H9 (cell line): ENCODE data around the gene SYT3. TPM values are rescaled to one million over a fixed set of nuclear protein-coding genes. Genes with fewer than 3 reads are reported as not detected.

Source experiments
- DNase-seq: peaks from one replicate; pipeline ENCODE4 v3.0.0-alpha.2; 2017
- H2AFZ ChIP-seq: one replicate; pipeline ENCODE4 v1.6.1; 2013; ENCODE audit warnings: mild to moderate bottlenecking, low read length, control low read depth, moderate library complexity
- H2AK5ac ChIP-seq: 2 replicates; pipeline ENCODE4 v1.6.1; 2013; ENCODE audit warnings: low read length, control low read depth, mixed read lengths; ENCODE audit not compliant: insufficient read length
- H2BK120ac ChIP-seq: one replicate; pipeline ENCODE4 v1.6.1; 2013; ENCODE audit warnings: low read depth, mild to moderate bottlenecking, low read length, control low read depth, inconsistent platforms; ENCODE audit not compliant: poor library complexity, severe bottlenecking
- H2BK12ac ChIP-seq: 2 replicates; pipeline ENCODE4 v1.6.1; 2013; ENCODE audit warnings: low read length, control low read depth, mixed read lengths, low read depth; ENCODE audit not compliant: insufficient read length
- H2BK15ac ChIP-seq: 2 replicates; pipeline ENCODE4 v1.6.1; 2013; ENCODE audit warnings: low read depth, low read length, control low read depth
- H2BK20ac ChIP-seq: one replicate; pipeline ENCODE4 v1.6.1; 2013; ENCODE audit warnings: low read depth, mild to moderate bottlenecking, low read length, control low read depth, inconsistent platforms; ENCODE audit not compliant: poor library complexity, severe bottlenecking
- H2BK5ac ChIP-seq: 2 replicates; pipeline ENCODE4 v1.6.1; 2013; ENCODE audit warnings: low read length, control low read depth, mixed read lengths; ENCODE audit not compliant: insufficient read length
- H3K14ac ChIP-seq: 2 replicates; pipeline ENCODE4 v1.6.1; 2013; ENCODE audit warnings: low read length, control low read depth; ENCODE audit not compliant: insufficient read depth
- H3K18ac ChIP-seq: 2 replicates; pipeline ENCODE4 v1.6.1; 2013; ENCODE audit warnings: low read depth, mild to moderate bottlenecking, mixed read lengths, low read length, control low read depth; ENCODE audit not compliant: insufficient read length
- H3K23ac ChIP-seq: 2 replicates; pipeline ENCODE4 v1.6.1; 2013; ENCODE audit warnings: low read length, control low read depth, mixed read lengths, low read depth; ENCODE audit not compliant: insufficient read length
- H3K23me2 ChIP-seq: 2 replicates; pipeline ENCODE4 v1.6.1; 2013; ENCODE audit warnings: low read depth, mild to moderate bottlenecking, mixed read lengths, low read length, control low read depth; ENCODE audit not compliant: insufficient read length, poor library complexity, severe bottlenecking
- H3K27ac ChIP-seq: 2 replicates; pipeline ENCODE4 v1.5.1; 2013; ENCODE audit warnings: low read length, control low read depth, mixed read lengths, low read depth; ENCODE audit not compliant: insufficient read length
- H3K27me3 ChIP-seq: 2 replicates; pipeline ENCODE4 v1.6.1; 2013; ENCODE audit warnings: low read length, control low read depth, inconsistent platforms; ENCODE audit not compliant: insufficient read depth
- H3K4ac ChIP-seq: 2 replicates; pipeline ENCODE4 v1.6.1; 2013; ENCODE audit warnings: low read depth, mild to moderate bottlenecking, control low read depth, inconsistent platforms, low read length, moderate library complexity
- H3K4me1 ChIP-seq: 2 replicates; pipeline ENCODE4 v1.6.1; 2013; ENCODE audit warnings: low read length, control low read depth, inconsistent platforms; ENCODE audit not compliant: insufficient read depth
- H3K4me2 ChIP-seq: 2 replicates; pipeline ENCODE4 v1.6.1; 2013; ENCODE audit warnings: low read length, control low read depth, mixed read lengths; ENCODE audit not compliant: insufficient read length, insufficient read depth
- H3K56ac ChIP-seq: 2 replicates; pipeline ENCODE4 v1.6.1; 2013; ENCODE audit warnings: low read depth, mild to moderate bottlenecking, mixed read lengths, low read length, control low read depth; ENCODE audit not compliant: insufficient read length
- H3K79me1 ChIP-seq: 2 replicates; pipeline ENCODE4 v1.6.1; 2013; ENCODE audit warnings: low read depth, mild to moderate bottlenecking, moderate library complexity, low read length, control low read depth, inconsistent platforms; ENCODE audit not compliant: insufficient read depth, poor library complexity, severe bottlenecking
- H3K79me2 ChIP-seq: 2 replicates; pipeline ENCODE4 v1.6.1; 2013; ENCODE audit warnings: low read length, control low read depth, inconsistent platforms; ENCODE audit not compliant: insufficient read depth
- H3K9ac ChIP-seq: 2 replicates; pipeline ENCODE4 v1.6.1; 2013; ENCODE audit warnings: low read length, control low read depth, mixed read lengths; ENCODE audit not compliant: insufficient read length; ENCODE audit errors: extremely low read depth
- H3K9me3 ChIP-seq: one replicate; pipeline ENCODE4 v1.6.1; 2013; ENCODE audit warnings: low read depth, low read length, inconsistent platforms; ENCODE audit not compliant: control insufficient read depth
- H3T11ph ChIP-seq: one replicate; pipeline ENCODE4 v1.6.1; 2013; ENCODE audit warnings: mild to moderate bottlenecking, low read length, control low read depth, inconsistent platforms
- H4K20me1 ChIP-seq: one replicate; pipeline ENCODE4 v1.6.1; 2013; ENCODE audit not compliant: control insufficient read depth, insufficient read length, insufficient read depth
- H4K5ac ChIP-seq: 2 replicates; pipeline ENCODE4 v1.6.1; 2013; ENCODE audit warnings: low read depth, mild to moderate bottlenecking, mixed read lengths, low read length, control low read depth; ENCODE audit not compliant: insufficient read length
- H4K8ac ChIP-seq: replicated peaks from 2 replicates; pipeline ENCODE4 v1.6.1; 2013; ENCODE audit warnings: low read length, control low read depth, mixed read lengths, low read depth; ENCODE audit not compliant: insufficient read length
- H4K91ac ChIP-seq: 2 replicates; pipeline ENCODE4 v1.6.1; 2013; ENCODE audit warnings: low read depth, mild to moderate bottlenecking, moderate library complexity, mixed read lengths, low read length, control low read depth; ENCODE audit not compliant: insufficient read length
- H3K27ac Mint-ChIP-seq, 3 experiments: 2 replicates in 2 of 3; 3 replicates in 1 of 3; pipeline ENCODE4 v1.8.0; 2020 to 2021; ENCODE audit warnings: mixed read lengths in 3 of 3, mild to moderate bottlenecking in 1 of 3, moderate library complexity in 1 of 3
- H3K27me3 Mint-ChIP-seq: 2 replicates; pipeline ENCODE4 v1.8.0; 2021; ENCODE audit warnings: low read depth, mild to moderate bottlenecking, moderate library complexity, mixed read lengths
- H3K36me3 Mint-ChIP-seq, 3 experiments: 2 replicates in 2 of 3; 3 replicates in 1 of 3; pipeline ENCODE4 v1.8.0; 2020 to 2021; ENCODE audit warnings: low read depth in 3 of 3, mixed read lengths in 3 of 3; ENCODE audit not compliant: insufficient read depth in 1 of 3
- H3K4me1 Mint-ChIP-seq, 2 experiments: 2 replicates each; pipeline ENCODE4 v1.8.0; 2020; ENCODE audit warnings: mixed read lengths in 2 of 2
- H3K4me3 Mint-ChIP-seq, 2 experiments: 2 replicates in 1 of 2; 3 replicates in 1 of 2; pipeline ENCODE4 v1.8.0; 2020 to 2021; ENCODE audit warnings: mild to moderate bottlenecking in 2 of 2, mixed read lengths in 2 of 2, moderate library complexity in 1 of 2
- H3K9me3 Mint-ChIP-seq, 2 experiments: 2 replicates in 1 of 2; 3 replicates in 1 of 2; pipeline ENCODE4 v1.8.0; 2020; ENCODE audit warnings: mild to moderate bottlenecking in 2 of 2, mixed read lengths in 2 of 2, moderate library complexity in 1 of 2
- WGBS: extraction: QIAGEN DNeasy Blood & Tissue Kit; methylation state at CpG from one replicate; pipeline ENCODE4 v1.1.7; 2013; ENCODE audit warnings: missing lambda C conversion rate, low lambda C conversion rate, mixed read lengths; ENCODE audit not compliant: insufficient read length; ENCODE audit errors: extremely low coverage; 5-methylcytosine and 5-hydroxymethylcytosine counted together
- total RNA-seq: library from RNA; stranded (reverse); gene quantifications from 2 replicates; pipeline ENCODE4 v1.2.1, GENCODE V29; 2021
- TF ChIP-seq, protein P1 (sequence below): fragments of 200-600 bp; sonication (generic); conservative IDR thresholded peaks from 3 replicates; pipeline ENCODE4 v1.8.0; 2021; ENCODE audit warnings: antibody characterized with exemption, mild to moderate bottlenecking

Gene SYT3
- total RNA-seq, 1 experiment from 2014 or later, result 3.1 TPM

DNA sequence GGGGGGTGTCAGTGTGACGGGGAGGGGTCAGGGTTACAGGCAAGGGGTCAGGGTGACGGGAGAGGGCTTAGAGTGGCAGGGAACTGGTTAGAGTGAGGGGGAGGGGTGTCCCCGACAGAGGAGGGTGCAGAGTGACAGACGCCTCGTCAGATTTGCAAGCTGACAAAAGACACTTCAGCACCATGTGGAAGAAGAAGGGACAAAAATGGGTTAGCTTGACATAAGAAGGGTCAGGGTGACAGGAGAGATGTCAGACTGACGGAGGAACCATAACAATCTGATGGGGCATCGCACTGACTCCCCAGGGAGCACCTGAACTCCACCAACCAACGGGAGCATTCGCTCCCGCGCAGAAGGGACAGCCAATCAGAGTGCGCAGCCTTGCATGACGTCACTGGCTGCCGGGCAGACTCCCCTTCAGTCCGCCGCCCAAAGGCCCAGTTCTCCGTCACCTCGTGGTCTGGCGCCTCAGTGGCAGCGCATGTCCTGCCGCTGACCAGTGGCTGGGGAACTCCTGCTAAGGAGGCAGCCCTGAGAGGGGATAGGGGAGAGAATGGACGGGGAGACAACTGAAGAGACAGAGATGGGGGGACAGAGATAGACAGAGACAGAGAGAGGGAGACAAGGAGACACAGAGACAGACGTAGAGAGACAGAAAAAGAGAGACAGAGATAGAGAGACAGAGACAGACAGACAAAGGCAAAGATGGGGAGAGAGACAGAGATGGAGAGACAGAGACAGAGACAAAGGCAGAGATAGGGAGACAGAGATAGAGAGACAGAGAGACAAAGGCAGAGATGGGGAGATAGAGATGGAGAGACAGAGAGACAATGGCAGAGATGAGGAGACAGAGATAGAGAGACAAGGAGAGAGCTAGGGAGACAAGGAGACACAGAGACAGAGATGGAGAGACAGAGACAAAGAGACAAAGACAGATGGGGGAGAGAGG lies 39.8 kb upstream of the SYT3 start:
- H3T11ph ChIP-seq, result no peak overlapping the region
- no peaks in the 10 kb centered on the region for H3K79me1 ChIP-seq
- Mint-ChIP-seq H3K4me1 (peaks cover 13 to 20% of the 10 kb centered on the region in 2 experiments), H3K9me3 (peaks cover 3 to 15% of the 10 kb centered on the region in 2 experiments; a peak in 3 of 5 replicates), H3K27me3 (peaks cover 87% of the 10 kb centered on the region), H3K27ac (no peak overlapping the region), H3K4me3 (peak overlapping the region; percentile 10 to 70; a peak in 4 of 5 replicates), H3K36me3 (peaks cover 0 to 2% (median 0%) of the 10 kb centered on the region in 3 experiments; a peak in 1 of 7 replicates)
- H3K79me2 ChIP-seq, result no peaks in the 10 kb centered on the region
- H3K9ac ChIP-seq, result no peak overlapping the region
- H3K27me3 ChIP-seq, result peaks cover 11% of the 10 kb centered on the region
- H3K27ac ChIP-seq, result no peak overlapping the region
- no peak overlapping the region for H4K8ac ChIP-seq
- TF ChIP-seq, protein P1, sequence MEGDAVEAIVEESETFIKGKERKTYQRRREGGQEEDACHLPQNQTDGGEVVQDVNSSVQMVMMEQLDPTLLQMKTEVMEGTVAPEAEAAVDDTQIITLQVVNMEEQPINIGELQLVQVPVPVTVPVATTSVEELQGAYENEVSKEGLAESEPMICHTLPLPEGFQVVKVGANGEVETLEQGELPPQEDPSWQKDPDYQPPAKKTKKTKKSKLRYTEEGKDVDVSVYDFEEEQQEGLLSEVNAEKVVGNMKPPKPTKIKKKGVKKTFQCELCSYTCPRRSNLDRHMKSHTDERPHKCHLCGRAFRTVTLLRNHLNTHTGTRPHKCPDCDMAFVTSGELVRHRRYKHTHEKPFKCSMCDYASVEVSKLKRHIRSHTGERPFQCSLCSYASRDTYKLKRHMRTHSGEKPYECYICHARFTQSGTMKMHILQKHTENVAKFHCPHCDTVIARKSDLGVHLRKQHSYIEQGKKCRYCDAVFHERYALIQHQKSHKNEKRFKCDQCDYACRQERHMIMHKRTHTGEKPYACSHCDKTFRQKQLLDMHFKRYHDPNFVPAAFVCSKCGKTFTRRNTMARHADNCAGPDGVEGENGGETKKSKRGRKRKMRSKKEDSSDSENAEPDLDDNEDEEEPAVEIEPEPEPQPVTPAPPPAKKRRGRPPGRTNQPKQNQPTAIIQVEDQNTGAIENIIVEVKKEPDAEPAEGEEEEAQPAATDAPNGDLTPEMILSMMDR, result no peak
- no peak overlapping the region for H2BK120ac ChIP-seq
- no peak overlapping the region for H2BK5ac ChIP-seq
- H4K5ac ChIP-seq, result no peak overlapping the region
- no CpG with 5 or more reads among the region's 23 CpGs for WGBS
- H2AFZ ChIP-seq, result no peak overlapping the region
- H4K20me1 ChIP-seq, result no peaks in the 10 kb centered on the region
- H3K4me2 ChIP-seq, result peak overlapping the region; percentile 1
- peaks cover 3% of the 10 kb centered on the region for H3K23me2 ChIP-seq
- H2BK15ac ChIP-seq, result no peak overlapping the region
- H2AK5ac ChIP-seq, result no peak overlapping the region
- no peak overlapping the region for H2BK20ac ChIP-seq
- no peak overlapping the region for H2BK12ac ChIP-seq
- no peak overlapping the region for H3K14ac ChIP-seq
- no peak overlapping the region for H3K4ac ChIP-seq
- peaks cover 8% of the 10 kb centered on the region; the same call in 1 of the 2 replicates for H3K4me1 ChIP-seq
- no peak overlapping the region for H3K56ac ChIP-seq
- H4K91ac ChIP-seq, result no peak overlapping the region
- peak; percentile 86 for DNase-seq
- H3K18ac ChIP-seq, result no peak overlapping the region
- H3K9me3 ChIP-seq, result no peaks in the 10 kb centered on the region
- H3K23ac ChIP-seq, result no peak overlapping the region
